Measurements from ENCODE around the gene GLS2.
"Not testable (repeated sequence)": the region's sequence is repeated elsewhere in the genome, so short reads cannot be mapped to it uniquely, and the experiment has no call there.

Gene GLS2

GRCh38 chr12:56490360-56490759 is 2.4 kb upstream of the GLS2 start:
- DNase-seq, result no peak

GRCh38 chr12:56487448-56488040 is 417 bp downstream of the GLS2 start:
- DNase-seq, result no peak

GRCh38 chr12:56486694-56487093 is 1.3 kb downstream of the GLS2 start:
- no peak for DNase-seq

GRCh38 chr12:56484566-56484965 is 3.4 kb downstream of the GLS2 start:
- DNase-seq, result no peak

GRCh38 chr12:56479625-56480024 is 8.3 kb downstream of the GLS2 start:
- DNase-seq, result no peak

- no peak for DNase-seq
Observed at GRCh38 chr12:56477521-56478225, 10.3 kb downstream of the GLS2 start.

- DNase-seq, result no peak
Observed at GRCh38 chr12:56476972-56477432, 11.0 kb downstream of the GLS2 start.

- no peak for DNase-seq
Observed at GRCh38 chr12:56476143-56476542, 11.8 kb downstream of the GLS2 start.

- DNase-seq, result no peak
Observed at GRCh38 chr12:56474389-56474788, 13.6 kb downstream of the GLS2 start.

- DNase-seq, result no peak
Observed at GRCh38 chr12:56469007-56469930, 18.7 kb downstream of the GLS2 start.

GRCh38 chr12:56468216-56469006 is 19.6 kb downstream of the GLS2 start, which contains the start of gene SPRYD4:
Gene SPRYD4, plus strand, starts transcription at chr12:56468578. Its CDS starts 14 bp downstream, at chr12:56468592.
- peak; percentile 94 for DNase-seq

- no peak for DNase-seq
Observed at GRCh38 chr12:56462565-56462964, 25.4 kb downstream of the GLS2 start.

GRCh38 chr12:56461235-56462159 is 26.5 kb downstream of the GLS2 start:
- no peak for DNase-seq

GRCh38 chr12:56457817-56458216 is 30.1 kb downstream of the GLS2 start:
- DNase-seq, result no peak

GRCh38 chr12:56454557-56454956 is 33.4 kb downstream of the GLS2 start, which contains the start of gene MIP:
Gene MIP, minus strand, starts transcription at chr12:56454657. Its CDS starts 44 bp downstream, at chr12:56454613.
- DNase-seq, result no peak

- no peak for DNase-seq
Observed at GRCh38 chr12:56451147-56451546, 36.8 kb downstream of the GLS2 start.

GRCh38 chr12:56450241-56450640 is 37.7 kb downstream of the GLS2 start:
- DNase-seq, result no peak

- no peak for DNase-seq
Observed at GRCh38 chr12:56449622-56449984, 38.4 kb downstream of the GLS2 start.

GRCh38 chr12:56448860-56449621 is 38.9 kb downstream of the GLS2 start, which contains the start of gene TIMELESS:
Gene TIMELESS, minus strand, starts transcription at chr12:56449426. Its CDS starts 15,256 bp downstream, at chr12:56434170.
- DNase-seq, result peak; percentile 88

- not testable (repeated sequence) for DNase-seq
Observed at GRCh38 chr12:56443208-56443607, 44.8 kb downstream of the GLS2 start.

Measured in fibroblast of skin of scalp (primary cell).